GM12875 (cell line): ENCODE data around the gene FYN.
A peak's percentile ranks its signal among the peaks of the same experiment; 100 is the strongest.

Experiments
- H3K4me3 ChIP-seq: one replicate; pipeline ENCODE4 v1.5.1; 2011; ENCODE audit warnings: low read depth, low read length, control low read depth
- TF ChIP-seq, protein P1 (sequence below): IDR thresholded peaks from 2 replicates; pipeline ENCODE4 v1.5.1; 2011; ENCODE audit warnings: low read depth, mild to moderate bottlenecking, control low read depth, inconsistent platforms, low read length, moderate library complexity, borderline replicate concordance; ENCODE audit not compliant: insufficient read depth

The FYN gene

DNA sequence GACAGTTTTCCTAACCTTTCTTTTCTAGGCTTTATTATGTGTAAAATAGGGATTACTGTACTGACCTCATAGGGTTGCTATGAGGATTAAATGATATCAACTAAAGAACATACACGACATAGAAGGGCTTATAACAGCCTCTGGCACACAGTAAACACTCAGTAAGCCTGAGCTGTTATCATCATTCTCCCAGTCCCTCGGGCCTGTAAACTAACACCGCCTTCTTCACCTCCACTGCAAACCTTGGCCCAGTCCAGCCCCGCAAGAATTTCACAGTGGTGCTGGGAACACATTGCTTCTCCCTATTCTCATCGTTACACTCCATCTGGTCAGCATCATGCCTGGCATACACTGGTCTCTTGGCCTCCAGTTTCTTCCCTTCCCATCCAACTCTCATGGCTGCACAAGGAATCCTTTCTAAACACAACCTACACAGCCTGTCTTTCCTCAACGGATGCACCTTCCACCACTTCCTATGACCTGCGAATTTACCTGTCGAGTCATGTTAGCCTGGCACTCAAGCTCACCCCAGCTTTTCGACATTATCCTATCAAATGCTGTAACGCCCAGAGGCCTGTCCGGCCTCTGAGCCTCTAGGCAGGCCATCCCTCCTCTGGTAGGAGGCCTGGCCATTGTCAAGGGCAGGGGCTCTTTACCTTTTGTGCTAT lies 92.1 kb downstream of the FYN start:
- H3K4me3 ChIP-seq, result no peak overlapping the region
- TF ChIP-seq, protein P1, sequence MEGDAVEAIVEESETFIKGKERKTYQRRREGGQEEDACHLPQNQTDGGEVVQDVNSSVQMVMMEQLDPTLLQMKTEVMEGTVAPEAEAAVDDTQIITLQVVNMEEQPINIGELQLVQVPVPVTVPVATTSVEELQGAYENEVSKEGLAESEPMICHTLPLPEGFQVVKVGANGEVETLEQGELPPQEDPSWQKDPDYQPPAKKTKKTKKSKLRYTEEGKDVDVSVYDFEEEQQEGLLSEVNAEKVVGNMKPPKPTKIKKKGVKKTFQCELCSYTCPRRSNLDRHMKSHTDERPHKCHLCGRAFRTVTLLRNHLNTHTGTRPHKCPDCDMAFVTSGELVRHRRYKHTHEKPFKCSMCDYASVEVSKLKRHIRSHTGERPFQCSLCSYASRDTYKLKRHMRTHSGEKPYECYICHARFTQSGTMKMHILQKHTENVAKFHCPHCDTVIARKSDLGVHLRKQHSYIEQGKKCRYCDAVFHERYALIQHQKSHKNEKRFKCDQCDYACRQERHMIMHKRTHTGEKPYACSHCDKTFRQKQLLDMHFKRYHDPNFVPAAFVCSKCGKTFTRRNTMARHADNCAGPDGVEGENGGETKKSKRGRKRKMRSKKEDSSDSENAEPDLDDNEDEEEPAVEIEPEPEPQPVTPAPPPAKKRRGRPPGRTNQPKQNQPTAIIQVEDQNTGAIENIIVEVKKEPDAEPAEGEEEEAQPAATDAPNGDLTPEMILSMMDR, result no peak

DNA sequence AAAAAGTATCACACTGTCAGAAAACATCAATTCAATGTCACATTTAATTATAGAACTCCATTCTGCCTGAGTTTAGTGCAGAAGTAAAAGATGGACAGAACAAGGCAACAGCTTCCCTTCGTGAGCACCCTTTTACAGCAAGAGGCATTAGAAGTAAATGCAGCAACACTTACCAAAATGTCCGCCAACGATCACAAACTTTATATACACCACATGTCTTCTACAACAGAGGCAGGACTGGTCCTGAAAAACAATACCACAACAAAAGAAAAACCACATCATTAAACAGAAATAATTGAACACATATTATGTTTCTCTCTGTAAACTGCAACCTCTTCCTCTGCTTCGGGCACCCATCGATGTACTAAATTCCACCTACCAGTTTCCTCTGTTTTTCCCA lies 92.9 kb downstream of the FYN start:
- TF ChIP-seq, protein P1, result no peak

DNA sequence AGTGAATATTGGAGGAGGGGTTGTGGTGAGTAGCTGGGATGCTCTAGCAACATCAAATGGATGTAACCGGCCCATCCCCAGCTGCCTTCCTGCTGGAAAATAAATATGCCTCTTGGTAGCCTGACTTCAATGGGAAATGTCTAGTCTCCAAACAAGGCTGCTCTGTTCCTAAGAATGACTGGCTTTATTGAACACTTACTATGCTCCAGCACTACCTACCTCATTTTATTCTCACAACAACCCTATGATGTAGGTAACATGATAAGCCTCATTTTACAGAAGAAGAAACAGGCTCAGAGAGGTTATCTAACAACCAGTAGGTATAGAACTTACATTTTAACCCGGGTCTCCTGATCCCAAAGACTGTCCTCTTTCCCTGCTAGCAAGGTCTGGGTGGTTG lies 93.6 kb downstream of the FYN start:
- no peak overlapping the region for H3K4me3 ChIP-seq
- TF ChIP-seq, protein P1, result no peak

More for the DNA sequence above, 92.9 kb downstream of the FYN start:
- no peak overlapping the region for H3K4me3 ChIP-seq

DNA sequence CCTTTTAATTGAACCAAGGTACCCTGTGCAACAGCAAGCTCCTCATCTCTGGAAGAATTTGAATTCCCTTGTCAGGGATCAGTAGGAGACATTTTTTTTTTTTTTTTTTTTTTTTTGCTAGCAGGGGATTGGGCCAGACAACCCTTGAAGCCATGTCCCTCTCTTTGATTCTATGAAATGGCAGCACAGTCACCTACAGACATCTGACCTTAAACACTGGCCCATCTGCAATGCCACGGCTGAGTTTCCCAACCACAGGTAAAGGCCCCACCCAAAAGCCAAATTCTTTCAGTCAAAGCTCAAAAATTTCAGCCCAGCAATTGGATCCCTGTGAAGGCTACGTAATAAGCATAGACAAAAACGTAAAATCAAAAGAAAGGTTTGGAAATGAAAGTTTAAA lies 94.2 kb downstream of the FYN start:
- no peak overlapping the region for H3K4me3 ChIP-seq
- TF ChIP-seq, protein P1, result no peak

DNA sequence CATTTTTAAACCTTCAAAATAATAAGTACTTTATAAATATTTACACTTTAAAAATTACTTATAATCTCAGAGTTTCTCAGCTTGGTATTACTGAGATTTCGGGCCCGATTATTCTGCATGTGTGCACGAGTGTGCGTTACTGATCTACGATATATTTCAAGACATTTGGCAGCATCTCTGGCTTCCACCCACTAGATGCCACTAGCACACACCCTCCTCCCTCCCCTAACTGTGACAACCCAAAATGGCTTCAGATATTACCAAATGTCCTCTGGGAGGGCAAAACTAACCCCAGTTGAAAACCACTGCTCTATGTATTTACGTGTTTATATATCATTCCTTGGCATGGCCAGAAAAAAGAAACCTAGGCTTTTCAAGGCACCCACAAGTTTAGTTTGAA lies 95.9 kb downstream of the FYN start:
- H3K4me3 ChIP-seq, result no peak overlapping the region
- TF ChIP-seq, protein P1, result 0 out of 2 replicates have a peak, but pooled peaks have one; percentile 22

DNA sequence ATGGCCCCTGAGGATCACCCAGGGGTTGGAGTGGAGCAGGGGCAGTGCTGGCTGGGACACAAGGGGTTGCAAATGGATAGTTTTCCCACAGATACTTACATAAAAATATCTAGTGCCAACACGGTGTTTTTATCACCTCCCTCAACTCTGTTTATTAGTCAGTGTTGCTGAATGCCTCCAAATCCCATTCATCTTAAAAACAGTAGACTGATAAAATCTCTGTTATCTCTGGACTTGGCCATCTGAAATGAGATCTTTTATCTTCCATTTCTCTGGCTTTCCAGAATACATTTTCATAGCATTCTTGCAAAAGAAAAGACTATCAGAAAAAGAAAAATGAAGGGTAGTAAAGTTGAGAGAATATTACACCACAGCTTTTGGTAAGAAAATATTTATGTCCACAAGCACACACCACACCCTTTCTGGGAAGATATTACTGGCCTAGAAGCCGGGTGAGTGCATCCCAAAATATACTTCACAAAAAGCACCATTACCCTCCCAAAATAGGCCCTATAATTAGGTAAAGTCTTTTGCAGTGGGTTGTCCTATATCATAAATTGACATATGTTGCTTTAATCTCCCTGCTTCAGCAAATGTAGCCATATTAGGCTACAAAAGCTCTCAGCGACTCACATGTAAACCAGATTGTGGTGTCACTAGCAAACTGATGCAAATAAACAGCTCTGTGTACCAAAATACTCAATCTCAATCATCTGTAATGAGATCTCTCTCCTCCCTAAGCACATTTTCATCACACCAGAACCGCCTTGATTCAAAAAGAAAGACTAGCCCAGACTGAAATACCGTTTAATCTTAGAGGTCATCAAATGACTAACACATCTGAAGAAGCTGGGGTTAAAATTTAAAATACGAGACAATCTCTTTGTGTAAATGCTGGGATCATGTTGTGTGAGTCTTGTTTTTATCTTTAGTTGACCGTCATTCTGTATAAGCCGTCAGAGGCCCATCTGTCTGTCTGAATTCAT lies 96.7 kb downstream of the FYN start:
- TF ChIP-seq, protein P1, result no peak

More for the DNA sequence above, 96.7 kb downstream of the FYN start:
- H3K4me3 ChIP-seq, result no peak overlapping the region
